Measurements from ENCODE around the gene PTPRK.
A peak's percentile ranks its signal among the peaks of the same experiment; 100 is the strongest.
"Not testable (repeated sequence)": the region's sequence is repeated elsewhere in the genome, so short reads cannot be mapped to it uniquely, and the experiment has no call there.

PTPRK gene

DNA sequence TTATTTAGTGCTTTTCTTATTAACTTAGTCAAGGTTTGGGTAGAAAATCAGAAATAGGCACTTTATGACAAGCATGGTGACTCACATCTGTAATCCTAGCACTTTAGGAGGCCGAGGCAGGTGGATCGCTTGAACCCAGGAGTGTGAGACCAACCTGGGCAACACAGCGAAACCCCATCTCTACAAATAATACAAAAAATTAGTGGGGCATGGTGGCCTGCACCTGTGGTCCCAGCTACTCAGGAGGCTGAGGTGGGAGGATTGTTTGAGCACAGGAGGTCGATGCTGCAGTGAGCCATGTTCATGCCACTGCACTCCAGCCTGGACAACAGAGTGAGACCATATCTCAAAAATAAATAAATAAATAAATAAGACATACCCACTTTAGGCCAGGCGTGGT lies 568.2 kb downstream of the PTPRK start:
- DNase-seq (ENCODE audit: low read depth) = no peak

- no peak for DNase-seq (ENCODE audit: low read depth)
Observed at GRCh38 chr6:127951172-127951917, 569.1 kb downstream of the PTPRK start.

DNA sequence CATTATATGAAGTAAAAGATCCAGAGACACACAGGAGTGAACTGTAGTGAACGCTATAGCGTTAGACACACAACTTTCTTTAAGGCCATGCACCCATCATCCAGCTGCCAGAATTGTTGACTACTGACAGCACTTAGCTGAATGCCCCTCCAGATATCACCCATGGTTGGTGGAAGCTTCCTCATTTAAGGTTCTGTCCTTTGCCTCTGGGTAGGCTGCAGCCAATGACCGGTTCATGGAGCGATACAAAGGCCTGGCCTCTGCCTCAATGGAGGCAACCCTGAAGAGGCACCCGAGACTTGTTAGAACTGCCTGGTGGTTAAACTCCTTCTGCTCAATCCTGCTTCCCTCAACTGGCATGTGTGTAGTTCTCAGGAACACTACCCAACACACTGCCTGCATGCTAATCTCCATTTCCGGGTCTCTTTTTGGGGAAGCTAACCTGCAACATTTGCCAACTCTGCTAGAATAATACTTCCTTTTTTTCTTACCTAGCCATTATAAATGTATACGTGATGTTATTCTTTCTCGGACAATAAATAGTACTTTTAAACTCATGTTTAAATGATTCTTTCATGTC lies 569.7 kb downstream of the PTPRK start:
- DNase-seq (ENCODE audit: low read depth) = no peak

DNA sequence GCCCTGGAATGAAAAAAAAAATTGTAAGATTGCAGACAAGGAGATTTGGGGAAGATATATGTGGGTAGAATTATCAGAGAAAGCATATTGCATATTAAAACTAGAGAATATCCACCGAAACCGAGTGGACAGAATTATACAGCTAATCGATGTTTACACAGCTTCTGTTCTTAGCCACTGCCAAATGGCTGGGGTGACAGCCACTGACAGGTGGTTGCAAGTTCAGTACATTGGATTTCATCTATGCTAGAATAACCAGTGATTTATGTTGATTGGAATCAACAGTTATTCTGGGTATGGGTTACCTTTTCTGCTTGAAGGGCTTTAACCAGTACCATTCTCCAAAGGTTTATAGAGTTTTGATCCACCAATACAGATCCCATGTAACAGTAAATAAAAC lies 571.1 kb downstream of the PTPRK start:
- DNase-seq (ENCODE audit: low read depth) = no peak

DNA sequence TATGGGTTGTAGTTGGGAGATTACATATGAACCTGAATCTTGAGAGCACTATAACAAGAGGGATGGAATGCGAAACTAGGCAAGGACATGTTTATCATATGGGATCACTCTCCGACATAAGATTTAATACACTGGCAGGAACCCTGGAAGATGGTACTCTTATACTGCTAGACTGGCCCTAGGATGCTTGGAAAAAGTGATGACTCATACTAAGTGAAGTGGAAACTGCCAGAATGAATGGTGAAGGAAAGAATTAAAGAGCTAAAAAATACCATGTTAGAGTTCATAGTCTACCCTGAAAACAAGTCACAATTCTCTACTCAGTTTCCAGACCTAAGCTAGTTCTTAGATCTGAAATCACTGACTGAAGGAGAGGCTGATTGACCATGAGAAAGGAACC lies 574.0 kb downstream of the PTPRK start:
- DNase-seq (ENCODE audit: low read depth) = no peak

GRCh38 chr6:127945434-127946097 lies 574.8 kb downstream of the PTPRK start:
- DNase-seq (ENCODE audit: low read depth) = no peak

- DNase-seq (ENCODE audit: low read depth) = no peak
Observed at GRCh38 chr6:127941228-127941627, 579.2 kb downstream of the PTPRK start.

DNA sequence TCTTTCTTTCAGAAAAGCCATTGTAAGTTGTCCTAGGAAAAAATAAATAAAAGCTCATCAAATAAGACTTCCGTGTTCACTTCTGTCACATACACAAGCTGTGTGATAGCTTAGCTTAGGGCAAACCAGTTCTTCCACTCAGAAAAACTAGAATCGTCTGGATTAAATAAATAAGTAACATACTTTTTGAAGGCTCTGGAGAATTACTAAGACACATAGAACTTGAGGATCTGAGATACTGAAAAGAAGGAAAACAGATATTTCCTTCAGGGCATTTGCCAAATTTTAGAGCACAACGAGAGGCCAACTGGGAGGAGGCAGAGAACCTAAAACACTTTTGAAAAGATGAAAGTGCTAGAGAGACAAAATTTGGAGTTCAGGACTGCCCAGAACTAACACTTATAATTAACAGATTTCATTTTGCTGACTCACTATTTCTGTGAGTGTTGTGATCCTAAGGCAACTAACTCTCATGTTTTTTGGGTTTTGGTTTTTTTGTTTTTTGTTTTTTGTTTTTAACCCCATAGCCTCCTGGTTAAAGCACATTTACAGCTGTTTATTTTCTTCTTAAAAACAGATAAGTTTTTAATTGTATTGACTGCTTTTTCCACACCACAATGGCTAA lies 580.8 kb downstream of the PTPRK start:
- DNase-seq (ENCODE audit: low read depth) = peak; percentile 18

DNA sequence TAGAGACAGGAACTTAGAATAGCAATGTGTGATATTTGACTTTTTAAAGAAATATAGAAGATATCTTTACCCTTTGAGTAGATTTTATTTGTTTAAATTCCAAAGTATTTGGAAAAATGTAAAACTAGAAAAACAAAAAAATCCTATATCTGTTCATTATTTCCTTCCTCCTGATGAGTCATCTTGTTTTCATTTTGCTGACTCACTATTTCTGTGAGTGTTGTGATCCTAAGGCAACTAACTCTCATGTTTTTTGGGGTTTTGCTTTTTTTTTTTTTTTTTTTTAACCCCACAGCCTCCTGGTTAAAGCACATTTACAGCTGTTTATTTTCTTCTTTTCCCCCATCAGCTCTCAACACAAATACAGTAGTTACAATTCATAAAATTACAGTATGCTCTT lies 581.7 kb downstream of the PTPRK start:
- peak; percentile 37 for DNase-seq (ENCODE audit: low read depth)

GRCh38 chr6:127937747-127938146 lies 582.7 kb downstream of the PTPRK start:
- DNase-seq (ENCODE audit: low read depth) = no peak

GRCh38 chr6:127937102-127937501 lies 583.3 kb downstream of the PTPRK start:
- no peak for DNase-seq (ENCODE audit: low read depth)

DNA sequence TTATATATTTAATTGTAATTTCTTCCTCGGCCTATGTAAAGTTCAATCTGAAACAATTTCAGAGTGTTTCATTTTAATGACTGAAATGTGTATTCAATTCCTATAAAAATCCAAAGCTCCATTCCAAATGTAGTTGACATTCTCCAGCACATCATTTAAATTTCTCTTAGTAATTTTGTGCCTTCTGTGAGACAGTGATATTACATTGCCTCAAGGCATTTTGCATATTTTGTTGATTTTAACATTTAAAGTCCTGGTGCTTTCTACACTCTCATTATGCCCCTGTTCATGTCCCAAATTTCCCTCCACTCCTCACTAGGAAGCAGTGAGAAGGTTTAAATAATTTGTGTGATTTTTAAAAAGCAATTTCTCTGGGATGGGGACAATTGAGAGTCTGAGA lies 585.4 kb downstream of the PTPRK start:
- DNase-seq (ENCODE audit: low read depth) = no peak

- DNase-seq (ENCODE audit: low read depth) = no peak
Observed at GRCh38 chr6:127933852-127934840, 586.3 kb downstream of the PTPRK start.

DNA sequence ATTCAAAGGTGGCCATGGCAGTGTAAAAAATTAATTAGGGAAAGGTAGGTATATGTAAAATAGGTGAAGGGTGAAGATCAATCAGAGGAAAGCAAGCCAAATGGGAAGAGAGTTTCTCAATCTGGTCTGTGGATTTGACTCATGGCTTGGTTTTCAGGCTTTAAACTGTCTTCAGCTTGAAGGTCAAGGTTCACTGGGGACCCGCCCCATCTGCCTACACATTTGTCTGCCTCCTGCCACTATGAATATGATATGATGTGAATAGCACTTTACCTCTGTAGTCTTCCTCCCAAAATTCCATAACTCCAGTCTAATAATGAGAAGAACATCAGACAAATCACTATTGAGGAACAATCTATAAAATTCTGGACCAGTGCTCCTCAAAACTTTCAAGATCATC lies 587.3 kb downstream of the PTPRK start:
- no peak for DNase-seq (ENCODE audit: low read depth)

DNA sequence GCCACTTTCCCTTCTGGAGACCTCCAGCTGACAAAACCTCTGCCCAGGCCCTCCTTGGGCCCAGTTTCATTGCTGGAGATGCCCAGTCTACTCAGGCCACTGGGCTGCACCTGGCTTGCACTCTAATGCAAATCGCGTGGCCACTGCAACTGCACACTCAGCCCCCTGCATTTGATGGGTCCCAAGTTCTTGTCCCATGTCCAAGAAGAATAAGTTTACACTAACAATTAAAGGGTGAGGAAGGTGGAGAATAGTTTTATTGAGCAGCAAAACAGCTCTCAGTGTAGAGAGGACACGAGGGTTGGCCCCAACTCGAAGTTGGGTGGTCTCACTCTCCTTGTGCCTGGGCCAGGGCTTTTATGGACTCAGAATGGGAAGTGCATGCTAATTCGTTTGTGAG lies 587.7 kb downstream of the PTPRK start:
- no peak for DNase-seq (ENCODE audit: low read depth)

- DNase-seq (ENCODE audit: low read depth) = not testable (repeated sequence)
Observed at GRCh38 chr6:127926441-127926840, 594.0 kb downstream of the PTPRK start.

GRCh38 chr6:127924440-127924839 lies 596.0 kb downstream of the PTPRK start:
- DNase-seq (ENCODE audit: low read depth) = no peak

DNA sequence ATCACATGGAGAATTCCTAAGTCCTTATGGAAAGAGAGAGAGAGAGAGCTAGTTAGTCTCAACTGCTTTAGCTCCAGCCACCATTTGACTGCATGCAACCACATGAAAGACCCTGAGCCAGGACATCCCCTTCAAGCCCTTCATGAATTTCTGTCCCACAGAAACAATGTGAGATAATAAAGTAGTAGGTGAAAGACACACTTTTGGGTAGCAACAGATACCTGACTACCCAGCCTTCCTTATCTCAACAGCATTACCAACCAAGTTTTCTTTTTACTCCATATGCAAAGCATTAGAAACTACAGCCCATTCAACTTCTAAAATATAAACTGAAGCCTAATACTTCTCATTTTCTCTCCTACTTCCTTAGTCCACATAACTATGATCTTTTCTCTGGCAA lies 596.4 kb downstream of the PTPRK start:
- DNase-seq (ENCODE audit: low read depth) = no peak

- no peak for DNase-seq (ENCODE audit: low read depth)
Observed at GRCh38 chr6:127923135-127923534, 597.3 kb downstream of the PTPRK start.

- no peak for DNase-seq (ENCODE audit: low read depth)
Observed at GRCh38 chr6:127921982-127922381, 598.4 kb downstream of the PTPRK start.

DNA sequence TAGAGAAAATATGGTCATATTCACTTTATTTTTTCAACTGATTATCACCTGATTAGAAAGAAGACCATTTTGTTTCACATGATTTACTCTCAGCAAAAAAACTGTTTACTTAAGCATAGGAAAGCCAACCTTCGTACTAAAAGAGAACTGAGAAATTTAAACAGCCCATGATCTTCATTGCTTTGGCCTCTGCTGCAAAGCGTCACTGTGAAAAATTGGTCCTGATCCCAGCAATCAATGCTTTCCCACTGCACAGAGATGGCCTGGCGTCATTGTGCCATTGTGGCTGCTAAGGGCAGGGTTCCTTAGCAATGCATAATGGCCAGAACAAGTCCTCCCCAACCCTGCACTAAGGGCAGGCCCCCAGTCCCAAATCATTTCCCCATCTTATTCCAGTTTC lies 599.6 kb downstream of the PTPRK start:
- no peak for DNase-seq (ENCODE audit: low read depth)

All from fibroblast of the conjunctiva (primary cell).